Immature natural killer cell (primary cell): ENCODE data around the gene MOB2. TPM values are rescaled to one million over a fixed set of nuclear protein-coding genes. Genes with fewer than 3 reads are reported as not detected.
A peak's percentile ranks its signal among the peaks of the same experiment; 100 is the strongest.

Source experiments
- DNase-seq, 3 donors: peaks; one replicate each; pipeline ENCODE4 v3.0.0; 2022; ENCODE audit warnings: mixed read lengths in 1 of 3
- H3K27ac Mint-ChIP-seq, 6 donors: one replicate each; pipeline ENCODE4 v1.8.0; 2020; ENCODE audit warnings: mixed read lengths in 6 of 6, mild to moderate bottlenecking in 5 of 6, inconsistent platforms in 4 of 6, moderate library complexity in 3 of 6
- H3K27me3 Mint-ChIP-seq, 3 donors: one replicate each; pipeline ENCODE4 v1.8.0; 2020 to 2021; ENCODE audit warnings: low read depth in 3 of 3, mild to moderate bottlenecking in 3 of 3, mixed read lengths in 3 of 3, moderate library complexity in 3 of 3, inconsistent platforms in 1 of 3
- H3K36me3 Mint-ChIP-seq, 3 donors: one replicate each; pipeline ENCODE4 v1.8.0; 2020; ENCODE audit warnings: mixed read lengths in 3 of 3, inconsistent platforms in 2 of 3, mild to moderate bottlenecking in 2 of 3
- H3K4me1 Mint-ChIP-seq, 2 donors: one replicate each; pipeline ENCODE4 v1.8.0; 2020; ENCODE audit warnings: inconsistent platforms in 2 of 2, mild to moderate bottlenecking in 2 of 2, mixed read lengths in 2 of 2, moderate library complexity in 1 of 2
- H3K4me3 Mint-ChIP-seq, 5 donors: one replicate each; pipeline ENCODE4 v1.8.0; 2020; ENCODE audit warnings: mild to moderate bottlenecking in 5 of 5, mixed read lengths in 5 of 5, inconsistent platforms in 3 of 5, moderate library complexity in 3 of 5
- H3K9me3 Mint-ChIP-seq, 6 donors: one replicate each; pipeline ENCODE4 v1.8.0; 2020; ENCODE audit warnings: mild to moderate bottlenecking in 6 of 6, mixed read lengths in 6 of 6, inconsistent platforms in 4 of 6, moderate library complexity in 3 of 6
- polyA plus RNA-seq, 3 donors: library from polyadenylated mRNA; unstranded; fragments of 300-500 nt; fragmentation: Illumina TruSeq; gene quantifications; one replicate each; pipeline ENCODE4 v1.2.3, GENCODE V29; 2021

Gene MOB2
- polyA plus RNA-seq, 3 donors from 2014 or later, result 43.7 to 70.9 (median 68.8) TPM

DNA sequence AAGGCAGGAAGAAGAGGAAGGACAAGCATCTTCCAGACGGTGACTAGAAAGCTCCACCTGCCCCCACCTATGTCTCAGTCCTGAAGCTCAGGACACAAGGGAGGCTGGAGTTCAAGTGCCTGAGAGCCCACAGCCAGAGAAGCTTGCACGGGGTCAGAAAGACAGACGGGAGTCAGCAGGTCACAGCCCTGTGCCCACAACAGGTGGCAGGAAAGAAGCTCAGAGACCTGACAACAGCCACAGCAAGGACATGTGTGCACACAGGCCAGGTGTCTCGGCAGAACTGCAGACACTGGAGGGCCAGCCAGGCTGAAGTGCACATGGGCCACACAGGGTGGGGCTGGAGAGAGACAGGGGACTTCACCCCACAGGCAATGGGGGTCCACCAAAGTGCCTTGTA lies 37.2 kb upstream of the MOB2 start:
- Mint-ChIP-seq H3K36me3 (no peaks in the 10 kb centered on the region), H3K27me3 (peaks cover 2 to 7% (median 6%) of the 10 kb centered on the region in 3 donors), H3K4me3 (peak overlapping the region in 1 of 5 donors; percentile 43), H3K9me3 (no peaks in the 10 kb centered on the region), H3K4me1 (peaks cover 69 to 79% of the 10 kb centered on the region in 2 donors), H3K27ac (peak overlapping the region; percentile 13 to 75 (median 64))
- DNase-seq, result no peak

DNA sequence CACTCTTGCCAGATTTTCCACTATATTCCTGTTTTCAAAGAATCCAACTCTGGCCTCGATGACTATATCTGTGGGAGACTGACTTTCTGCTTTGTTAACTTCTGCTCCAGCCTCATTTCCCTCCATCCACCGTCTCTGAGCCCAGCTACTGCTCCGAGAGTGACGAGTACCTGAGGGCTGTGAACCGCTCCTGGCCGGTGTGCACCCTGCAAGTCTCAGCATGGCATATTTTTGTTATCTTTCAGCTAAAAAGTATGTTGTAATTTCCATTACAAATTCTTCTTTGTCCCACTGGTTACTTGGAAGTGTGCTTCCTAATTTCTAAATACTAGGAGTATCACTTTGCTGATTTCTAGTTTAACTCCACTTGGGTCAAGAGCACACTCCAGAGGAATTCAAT lies 36.5 kb upstream of the MOB2 start:
- Mint-ChIP-seq H3K27ac (peak overlapping the region in 5 of 6 donors; percentile 4 to 75 (median 65)), H3K27me3 (peaks cover 2 to 7% (median 4%) of the 10 kb centered on the region in 3 donors), H3K4me3 (no peak overlapping the region), H3K4me1 (peaks cover 70 to 80% of the 10 kb centered on the region in 2 donors), H3K9me3 (no peaks in the 10 kb centered on the region), H3K36me3 (no peaks in the 10 kb centered on the region)
- no peak for DNase-seq

DNA sequence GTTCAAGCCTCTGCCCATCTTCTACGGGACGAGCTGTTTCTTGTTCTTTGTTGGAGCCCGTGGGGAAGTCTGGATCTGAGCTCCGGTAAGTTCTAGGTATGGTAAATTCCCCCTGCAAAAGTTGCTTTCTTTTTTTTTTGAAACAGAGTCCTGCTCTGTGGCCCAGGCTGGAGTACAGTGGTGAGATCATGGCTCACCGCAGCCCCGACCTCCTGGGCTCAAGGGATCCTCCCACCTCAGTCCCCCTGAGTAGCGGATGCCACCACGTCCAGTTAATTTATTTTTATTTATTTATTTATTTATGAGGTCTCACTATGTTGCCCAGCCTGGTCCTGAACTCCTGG lies 35.5 kb upstream of the MOB2 start:
- H3K27ac Mint-ChIP-seq, result peak overlapping the region in 2 of 6 donors; percentile 34 to 75
- peaks cover 0 to 1% (median 0%) of the 10 kb centered on the region in 6 donors for H3K9me3 Mint-ChIP-seq
- peak overlapping the region in 1 of 5 donors; percentile 10 for H3K4me3 Mint-ChIP-seq
- H3K4me1 Mint-ChIP-seq, result peaks cover 75 to 87% of the 10 kb centered on the region in 2 donors
- DNase-seq, result no peak
- H3K36me3 Mint-ChIP-seq, result no peaks in the 10 kb centered on the region
- H3K27me3 Mint-ChIP-seq, result peaks cover 2 to 14% (median 4%) of the 10 kb centered on the region in 3 donors

DNA sequence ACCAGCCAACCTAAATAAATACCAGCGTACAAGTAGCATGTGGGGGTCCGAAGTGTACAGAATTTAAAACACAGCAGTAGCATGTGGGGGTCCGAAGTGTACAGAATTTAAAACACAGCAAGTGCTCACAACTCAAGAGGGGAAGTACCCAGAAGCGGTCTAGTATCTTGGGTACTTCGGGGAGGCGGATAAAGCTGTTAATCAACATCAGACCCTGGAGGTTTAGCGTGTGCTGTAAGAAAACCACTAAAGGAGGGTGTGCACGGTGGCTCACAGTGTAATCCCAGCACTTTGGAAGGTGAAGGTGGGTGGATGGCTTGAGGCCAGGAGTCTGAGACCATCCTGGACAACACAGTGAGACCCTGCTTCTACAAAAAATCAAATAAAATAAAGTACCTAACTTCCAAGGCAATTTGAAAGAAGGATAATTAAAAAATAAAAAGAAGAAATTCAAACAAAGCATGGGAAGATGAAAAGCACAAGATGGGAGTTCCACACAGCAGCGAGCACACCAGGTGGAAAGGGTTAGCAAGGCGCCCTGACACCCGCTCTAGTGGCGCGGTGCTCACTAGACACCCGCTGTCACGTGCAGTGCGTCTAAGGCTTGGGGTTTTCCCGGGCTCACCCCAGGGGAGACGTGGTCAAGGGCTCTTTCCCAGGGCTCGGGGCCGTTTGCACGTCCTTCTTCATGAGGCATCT lies 35.0 kb upstream of the MOB2 start:
- peaks cover 0 to 1% (median 0%) of the 10 kb centered on the region in 6 donors for H3K9me3 Mint-ChIP-seq
- peak overlapping the region in 1 of 5 donors; percentile 64 for H3K4me3 Mint-ChIP-seq
- peaks cover 78 to 89% of the 10 kb centered on the region in 2 donors for H3K4me1 Mint-ChIP-seq
- no peaks in the 10 kb centered on the region for H3K36me3 Mint-ChIP-seq
- peak in 1 of 3 donors; percentile 24 for DNase-seq
- H3K27me3 Mint-ChIP-seq, result peaks cover 3 to 14% (median 4%) of the 10 kb centered on the region in 3 donors
- peak overlapping the region in 4 of 6 donors; percentile 53 to 74 (median 64) for H3K27ac Mint-ChIP-seq

DNA sequence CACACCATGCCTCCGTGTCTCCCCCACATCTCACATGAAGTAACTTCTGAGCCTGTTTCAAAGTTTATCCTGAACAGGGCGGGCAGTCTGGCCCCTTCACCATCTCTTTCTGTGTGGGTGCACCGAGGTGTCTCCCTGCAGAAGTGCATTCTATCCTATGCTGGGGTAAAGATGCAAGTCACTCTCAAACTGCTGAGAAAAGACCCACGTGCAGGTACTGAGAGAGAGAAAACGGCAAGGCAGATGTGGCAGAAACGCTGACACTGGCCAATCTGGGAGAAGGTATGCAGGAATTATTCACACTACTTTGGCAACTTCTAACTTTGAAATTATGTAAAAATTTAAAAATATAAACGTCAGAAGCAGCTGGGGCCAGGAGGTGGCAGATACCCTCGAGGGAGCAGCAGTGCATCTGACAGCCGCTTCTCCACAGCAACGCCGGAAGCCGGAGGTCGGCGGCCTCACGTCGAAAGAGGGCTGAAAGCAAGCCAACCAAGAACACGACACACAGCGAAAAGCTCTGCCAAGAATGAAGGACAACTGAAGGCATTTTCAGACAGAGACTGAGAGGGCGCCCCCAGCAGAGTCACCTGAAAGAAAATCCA lies 34.2 kb upstream of the MOB2 start:
- Mint-ChIP-seq H3K4me1 (peaks cover 80 to 92% of the 10 kb centered on the region in 2 donors), H3K27me3 (peaks cover 1 to 12% (median 4%) of the 10 kb centered on the region in 3 donors), H3K9me3 (peaks cover 0 to 1% (median 0%) of the 10 kb centered on the region in 6 donors), H3K36me3 (no peaks in the 10 kb centered on the region), H3K4me3 (peak overlapping the region in 1 of 5 donors; percentile 64), H3K27ac (peak overlapping the region in 4 of 6 donors; percentile 40 to 74 (median 58))
- DNase-seq, result no peak

DNA sequence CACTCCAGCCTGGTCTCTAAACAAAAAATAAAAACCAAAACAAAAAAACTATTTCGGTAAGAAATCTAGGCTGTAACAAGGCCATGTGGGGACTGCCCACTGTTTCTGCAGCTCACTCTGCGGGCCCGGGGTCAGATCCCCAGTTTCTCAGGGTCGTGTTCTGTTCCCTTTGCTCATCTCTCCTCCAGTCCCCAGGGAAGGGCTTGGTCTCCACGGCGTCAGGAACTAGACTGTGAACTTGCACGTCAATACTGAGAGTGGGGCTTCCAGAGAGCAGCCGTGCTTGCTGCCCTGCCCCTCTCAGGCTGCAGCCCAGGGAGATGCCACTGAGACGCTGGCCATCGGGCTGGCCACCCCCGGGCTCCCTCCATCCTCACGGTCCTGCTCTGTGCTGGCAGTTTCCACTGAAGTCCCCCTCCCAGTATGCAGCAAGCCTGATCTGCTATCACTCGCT lies 33.7 kb upstream of the MOB2 start:
- H3K36me3 Mint-ChIP-seq, result no peaks in the 10 kb centered on the region
- DNase-seq, result no peak
- H3K4me1 Mint-ChIP-seq, result peaks cover 84 to 93% of the 10 kb centered on the region in 2 donors
- H3K9me3 Mint-ChIP-seq, result peaks cover 0 to 1% (median 0%) of the 10 kb centered on the region in 6 donors
- H3K27ac Mint-ChIP-seq, result peak overlapping the region in 1 of 6 donors; percentile 63
- no peak overlapping the region for H3K4me3 Mint-ChIP-seq
- H3K27me3 Mint-ChIP-seq, result peaks cover 3 to 12% (median 4%) of the 10 kb centered on the region in 3 donors

DNA sequence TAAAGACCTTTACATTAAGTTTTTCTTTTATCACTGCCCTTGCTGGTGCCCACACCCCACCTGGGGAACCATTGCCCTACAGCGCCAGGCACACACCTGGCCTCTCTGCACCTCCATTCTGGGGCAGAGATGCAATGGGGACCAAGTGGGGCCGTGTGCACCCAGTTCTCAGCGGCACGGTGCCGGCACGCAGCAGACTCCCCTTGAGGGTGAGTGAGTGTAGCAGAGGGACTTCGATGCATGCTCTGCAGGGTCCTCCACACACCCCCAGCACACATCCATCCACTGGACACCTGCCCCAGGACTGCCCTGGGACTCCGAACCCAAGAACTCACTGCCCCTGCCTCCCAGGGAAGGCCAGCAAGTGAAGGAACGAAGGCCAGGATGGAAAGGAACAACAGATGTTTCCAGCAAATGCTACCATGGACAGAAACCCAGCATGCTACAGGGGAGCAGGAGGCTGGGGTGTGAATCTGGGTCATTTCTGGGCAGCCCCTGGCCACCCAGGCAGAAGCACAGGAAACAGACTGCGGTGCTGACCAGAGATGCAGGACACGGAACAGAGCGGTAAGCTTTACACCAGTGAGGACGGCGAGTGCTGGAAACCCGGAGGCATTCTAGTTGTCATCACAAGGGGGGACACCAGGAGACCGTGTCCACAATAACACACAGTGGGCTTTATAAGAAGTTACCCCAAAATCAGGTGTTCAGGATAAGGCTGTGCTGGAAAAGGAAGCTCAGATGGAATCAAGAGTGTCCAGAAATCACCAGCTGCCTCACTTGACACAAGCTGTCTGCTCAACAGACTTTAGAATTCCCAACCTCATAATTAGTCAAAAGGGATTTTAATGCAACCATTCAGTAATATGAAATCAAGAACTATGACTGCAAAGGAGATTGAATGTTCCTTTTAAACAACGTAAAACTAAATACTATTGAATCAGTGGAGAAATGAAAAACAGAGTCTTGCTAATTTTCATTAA lies 32.7 kb upstream of the MOB2 start:
- DNase-seq, result no peak
- Mint-ChIP-seq H3K9me3 (peaks cover 0 to 1% (median 0%) of the 10 kb centered on the region in 6 donors), H3K4me3 (peak overlapping the region in 2 of 5 donors; percentile 15 to 48), H3K36me3 (no peaks in the 10 kb centered on the region), H3K27ac (peak overlapping the region in 2 of 6 donors; percentile 36 to 85), H3K27me3 (peaks cover 3 to 14% (median 4%) of the 10 kb centered on the region in 3 donors), H3K4me1 (peaks cover 86 to 98% of the 10 kb centered on the region in 2 donors)

DNA sequence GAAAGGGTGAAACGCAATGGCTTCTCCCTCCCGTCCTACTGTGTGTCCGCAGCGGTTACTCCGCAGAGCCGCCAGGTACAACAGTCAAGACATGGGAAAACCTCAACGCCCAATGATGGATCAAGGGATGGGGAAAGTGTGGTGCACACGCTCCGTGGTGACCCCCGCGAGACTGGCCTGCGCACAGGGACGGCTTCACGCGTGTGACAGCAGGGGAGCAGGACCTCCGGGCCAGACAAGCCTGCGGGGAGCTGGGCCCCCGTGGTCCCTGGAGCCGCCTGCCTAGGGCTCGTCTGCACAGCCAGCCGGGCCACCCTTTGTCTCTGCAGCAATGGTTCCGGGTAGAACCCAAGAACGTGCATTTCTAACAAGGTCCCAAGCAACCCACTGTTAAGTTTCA lies 31.7 kb upstream of the MOB2 start:
- Mint-ChIP-seq H3K27me3 (peaks cover 3 to 15% (median 4%) of the 10 kb centered on the region in 3 donors), H3K36me3 (no peaks in the 10 kb centered on the region), H3K4me1 (peaks cover 86 to 100% of the 10 kb centered on the region in 2 donors), H3K9me3 (peaks cover 0 to 1% (median 0%) of the 10 kb centered on the region in 6 donors), H3K27ac (peak overlapping the region in 1 of 6 donors; percentile 85), H3K4me3 (peak overlapping the region in 3 of 5 donors; percentile 29 to 68 (median 36))
- DNase-seq, result no peak

DNA sequence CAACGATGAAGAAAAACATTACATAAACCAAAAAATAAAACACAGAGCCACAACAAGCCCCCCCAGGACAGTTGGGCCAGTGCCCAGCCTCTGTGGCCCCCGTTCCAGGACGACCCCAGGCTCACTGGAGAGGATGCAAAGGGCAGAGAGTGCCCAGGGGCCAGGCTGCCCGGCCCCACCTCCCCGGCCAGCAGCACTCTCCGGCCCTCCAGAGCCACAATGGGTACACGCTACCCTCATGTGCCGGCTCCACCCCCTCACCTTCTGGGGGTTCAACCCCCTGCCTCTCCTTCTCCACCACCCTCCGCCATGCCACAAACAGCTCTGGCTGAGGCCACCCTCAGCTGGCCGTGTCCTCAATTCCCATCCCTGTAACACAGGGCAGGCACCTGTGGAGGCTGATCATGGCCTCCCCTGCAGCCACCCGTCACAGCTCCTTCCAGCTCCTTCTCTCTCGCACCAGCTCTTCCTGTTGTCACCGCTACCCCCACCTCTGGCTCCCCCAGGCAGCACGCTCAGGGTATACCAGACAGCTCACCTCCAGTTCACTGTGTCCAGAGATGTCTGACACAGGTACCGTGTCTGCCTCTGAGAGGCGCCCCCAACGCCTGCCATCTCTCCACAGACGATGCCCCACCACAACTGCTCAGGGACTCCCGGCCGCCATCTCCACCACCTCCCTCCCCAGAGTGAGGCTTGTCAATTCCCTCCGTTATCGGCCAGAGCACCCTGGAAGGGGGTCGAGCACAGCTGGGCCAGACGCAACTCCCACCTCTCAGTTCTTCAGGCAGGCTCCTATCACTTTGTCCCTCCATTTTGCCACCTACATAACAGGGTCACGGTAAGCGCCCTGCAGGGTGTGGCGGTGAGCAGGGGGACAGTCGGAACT lies 30.8 kb upstream of the MOB2 start:
- H3K9me3 Mint-ChIP-seq, result peaks cover 0 to 1% (median 0%) of the 10 kb centered on the region in 6 donors
- H3K4me3 Mint-ChIP-seq, result peak overlapping the region; percentile 8 to 68 (median 36)
- no peaks in the 10 kb centered on the region for H3K36me3 Mint-ChIP-seq
- peaks cover 3 to 16% (median 5%) of the 10 kb centered on the region in 3 donors for H3K27me3 Mint-ChIP-seq
- peak overlapping the region; percentile 2 to 85 (median 62) for H3K27ac Mint-ChIP-seq
- H3K4me1 Mint-ChIP-seq, result peaks cover 82 to 97% of the 10 kb centered on the region in 2 donors
- no peak for DNase-seq

DNA sequence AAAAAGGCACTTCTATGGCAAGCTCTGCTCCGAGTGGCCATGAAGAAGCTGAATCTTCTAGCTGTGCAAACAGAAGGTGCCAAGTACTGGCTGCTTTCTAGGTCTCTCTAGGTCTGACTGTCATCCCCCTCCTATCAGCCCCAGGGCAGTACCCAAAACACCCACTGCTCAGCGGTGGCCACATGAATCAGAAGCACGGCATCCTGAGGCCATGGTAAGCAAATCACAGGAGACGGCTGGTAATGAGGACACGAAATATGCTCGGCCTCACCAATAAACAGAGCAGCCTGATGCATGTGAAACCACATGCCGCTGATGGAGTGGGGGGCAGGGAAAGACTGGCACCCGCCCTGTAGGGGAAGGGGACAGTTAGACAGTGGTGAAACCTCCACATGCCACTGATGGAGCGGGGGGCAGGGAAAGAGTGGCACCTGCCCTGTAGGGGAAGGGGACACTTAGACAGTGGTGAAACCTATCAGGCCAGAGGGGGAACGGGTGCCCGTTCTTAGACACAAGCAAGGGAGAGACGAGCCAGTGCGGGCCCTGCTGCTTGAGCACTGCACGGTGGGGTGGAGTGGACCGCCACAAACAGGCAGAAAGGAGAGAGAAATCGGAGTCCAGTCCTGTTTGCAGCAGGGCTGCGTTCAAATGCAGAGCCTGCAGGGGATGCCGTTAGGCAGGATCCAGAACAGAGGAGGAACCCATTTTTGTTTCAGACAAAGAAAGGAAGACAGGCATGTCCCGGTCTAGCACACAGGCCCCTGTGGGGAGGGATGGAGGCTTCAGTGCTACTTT lies 29.9 kb upstream of the MOB2 start:
- H3K27me3 Mint-ChIP-seq, result peaks cover 3 to 16% (median 5%) of the 10 kb centered on the region in 3 donors
- H3K4me3 Mint-ChIP-seq, result peak overlapping the region; percentile 38 to 78 (median 49)
- DNase-seq, result peak; percentile 11 to 23 (median 16)
- H3K27ac Mint-ChIP-seq, result peak overlapping the region; percentile 51 to 85 (median 82)
- H3K36me3 Mint-ChIP-seq, result no peaks in the 10 kb centered on the region
- peaks cover 84 to 97% of the 10 kb centered on the region in 2 donors for H3K4me1 Mint-ChIP-seq
- peaks cover 0 to 1% (median 0%) of the 10 kb centered on the region in 6 donors for H3K9me3 Mint-ChIP-seq

DNA sequence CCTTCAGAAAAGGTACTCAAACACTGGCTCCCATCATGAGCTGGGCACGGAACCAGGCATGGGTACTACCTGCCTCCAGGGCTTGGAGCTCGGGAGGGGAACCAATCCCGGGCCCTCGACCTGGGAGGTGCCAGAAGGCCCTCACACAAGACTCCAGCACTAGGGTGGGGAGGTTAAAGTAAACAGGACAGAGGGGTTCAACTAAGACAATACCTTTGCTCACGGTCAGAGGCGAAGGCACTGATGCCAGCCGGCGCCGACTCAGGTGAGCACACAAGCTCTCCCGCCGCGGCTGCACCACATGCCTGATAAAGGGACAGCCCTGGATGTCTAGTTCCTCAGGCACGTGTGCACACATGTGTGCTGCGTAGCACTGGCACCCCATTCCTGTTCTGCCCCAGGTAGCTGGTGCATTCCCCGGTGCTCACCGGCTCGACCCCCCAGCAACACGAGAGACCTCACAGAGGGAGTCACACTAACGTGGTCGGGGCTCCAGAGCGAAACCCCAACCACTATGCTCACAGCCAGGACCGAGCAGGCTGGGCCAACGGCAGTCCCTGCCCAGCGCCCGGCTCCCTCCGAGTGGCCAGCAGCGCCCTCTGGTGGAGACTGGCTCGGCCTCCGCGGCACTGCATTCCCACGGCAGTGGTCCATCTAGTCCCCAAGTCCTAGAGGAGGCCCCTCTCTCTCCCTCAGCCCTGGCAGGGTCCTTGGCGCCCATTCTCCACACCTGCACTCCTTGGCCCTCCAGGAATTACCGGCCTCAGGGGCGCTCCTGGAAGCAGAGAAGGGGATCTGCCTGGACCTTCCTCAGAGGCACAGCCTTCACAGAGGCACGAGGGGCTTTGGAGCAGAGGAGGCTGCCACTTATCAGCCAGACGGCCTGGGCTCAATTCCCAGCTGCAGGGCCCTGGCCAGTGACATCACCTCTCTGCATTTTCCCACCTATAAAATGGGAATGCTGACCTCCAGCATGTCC lies 28.8 kb upstream of the MOB2 start:
- H3K9me3 Mint-ChIP-seq, result peaks cover 0 to 1% (median 0%) of the 10 kb centered on the region in 6 donors
- H3K36me3 Mint-ChIP-seq, result no peaks in the 10 kb centered on the region
- H3K4me3 Mint-ChIP-seq, result peak overlapping the region in 4 of 5 donors; percentile 17 to 49 (median 36)
- H3K27ac Mint-ChIP-seq, result peak overlapping the region in 5 of 6 donors; percentile 7 to 85 (median 81)
- peaks cover 2 to 13% (median 4%) of the 10 kb centered on the region in 3 donors for H3K27me3 Mint-ChIP-seq
- DNase-seq, result peak; percentile 60 to 68 (median 64)
- H3K4me1 Mint-ChIP-seq, result peaks cover 82 to 94% of the 10 kb centered on the region in 2 donors
